ENCODE data around the gene FAM241B.

Gene FAM241B

GRCh38 chr10:69612760-69613159 lies 17.3 kb upstream of the FAM241B start:
- no peak for DNase-seq (ENCODE audit: extremely low read depth, low read depth)
- TF ChIP-seq CTCF (IDR thresholded peaks at IDR 0.05; ENCODE audit: low read depth, low read length): no peak

GRCh38 chr10:69614130-69614529 lies 15.9 kb upstream of the FAM241B start:
- DNase-seq (ENCODE audit: extremely low read depth, low read depth): no peak
- no peak for TF ChIP-seq CTCF (IDR thresholded peaks at IDR 0.05; ENCODE audit: low read depth, low read length)

- no peak for DNase-seq (ENCODE audit: extremely low read depth, low read depth)
- no peak for TF ChIP-seq CTCF (IDR thresholded peaks at IDR 0.05; ENCODE audit: low read depth, low read length)
Measured at GRCh38 chr10:69616358-69616757, 13.7 kb upstream of the FAM241B start.

GRCh38 chr10:69618746-69619145 lies 11.3 kb upstream of the FAM241B start:
- no peak for TF ChIP-seq CTCF (IDR thresholded peaks at IDR 0.05; ENCODE audit: low read depth, low read length)

GRCh38 chr10:69619626-69620025 lies 10.4 kb upstream of the FAM241B start:
- DNase-seq (ENCODE audit: extremely low read depth, low read depth): no peak
- no peak for TF ChIP-seq CTCF (IDR thresholded peaks at IDR 0.05; ENCODE audit: low read depth, low read length)

More at GRCh38 chr10:69618746-69619145, 11.3 kb upstream of the FAM241B start:
- DNase-seq (ENCODE audit: extremely low read depth, low read depth): no peak

- TF ChIP-seq CTCF (IDR thresholded peaks at IDR 0.05; ENCODE audit: low read depth, low read length): no peak
- no peak for DNase-seq (ENCODE audit: extremely low read depth, low read depth)
Measured at GRCh38 chr10:69620625-69621024, 9.4 kb upstream of the FAM241B start.

GRCh38 chr10:69624245-69624786 lies 5.7 kb upstream of the FAM241B start:
- no peak for DNase-seq (ENCODE audit: extremely low read depth, low read depth)
- no peak for TF ChIP-seq CTCF (IDR thresholded peaks at IDR 0.05; ENCODE audit: low read depth, low read length)

All from AG09319 (cell line).